Heart left ventricle (tissue), 13 donors: Measurements from ENCODE around the gene ABCC5.

Experiments
- POLR2A ChIP-seq, 2 donors: fragments of 450-650 bp; IDR thresholded peaks; one replicate each; pipeline ENCODE4 v1.6.1; 2017; ENCODE audit warnings: antibody characterized with exemption in 2 of 2, mild to moderate bottlenecking in 2 of 2, moderate library complexity in 2 of 2
- TF ChIP-seq, protein P1 (sequence below), 12 donors: fragments of 200-600 bp; sonication (generic) in 4 of 12; IDR thresholded peaks; one replicate each; pipeline versions ENCODE4 v1.5.0 to v1.8.0; 2018 to 2022; ENCODE audit warnings: antibody characterized with exemption in 12 of 12, mild to moderate bottlenecking in 5 of 12
- donor health status: ischemic (EF 13 %, LVEDD 7.1; RV severe dilation, severe dysfunction).
- donor health status: DM: no; HTN: yes; CAD: no.
- donor health status: DM: no; HTN: no; CAD: no.
- donor health status: ischemic (EF 25% LVEDD 6.9; RV normal size, moderate dysfunction).
- donor health status: ischemic (EF 25% LVEDD 5.7; RV mildly dilated, moderate dysfunction).
- donor health status: ischemic (EF 35%, LVEDD 5.7; RV mildly dilated, moderate dysfunction).
- donor health status: nonischemic (EF 11% LVEDD 7.7; RV severe dilation, severe dysfunction).
- donor health status: DM: yes; HTN: yes; CAD: no.
- donor health status: PGD.
- donor health status: ischemic (EF 29% LVEDD 5.4; RV normal size, mild dysfunction).
- donor health status: nonischemic (EF 23%, LVEDD 6.1; RV moderate dilation, normal function).

DNA sequence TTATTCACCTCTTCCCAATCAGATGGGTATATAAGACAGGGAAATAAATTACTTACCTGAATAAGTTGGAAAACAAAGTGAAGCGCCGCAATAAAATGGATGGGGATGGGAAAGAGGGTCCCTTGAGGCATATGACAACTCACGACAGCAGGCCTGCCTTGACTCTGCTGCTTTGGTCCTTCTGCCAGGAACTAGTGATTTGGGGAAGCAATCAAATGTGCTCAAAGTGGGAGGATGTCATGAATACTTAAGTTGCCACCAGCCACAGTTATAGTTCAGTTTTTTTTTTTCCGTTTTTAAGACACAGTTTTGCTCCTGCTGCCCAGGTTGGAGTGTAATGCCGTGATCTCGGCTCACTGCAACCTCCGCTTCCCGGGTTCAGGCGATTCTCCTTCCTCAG is 137.6 kb downstream of the ABCC5 start:
- TF ChIP-seq, protein P1, sequence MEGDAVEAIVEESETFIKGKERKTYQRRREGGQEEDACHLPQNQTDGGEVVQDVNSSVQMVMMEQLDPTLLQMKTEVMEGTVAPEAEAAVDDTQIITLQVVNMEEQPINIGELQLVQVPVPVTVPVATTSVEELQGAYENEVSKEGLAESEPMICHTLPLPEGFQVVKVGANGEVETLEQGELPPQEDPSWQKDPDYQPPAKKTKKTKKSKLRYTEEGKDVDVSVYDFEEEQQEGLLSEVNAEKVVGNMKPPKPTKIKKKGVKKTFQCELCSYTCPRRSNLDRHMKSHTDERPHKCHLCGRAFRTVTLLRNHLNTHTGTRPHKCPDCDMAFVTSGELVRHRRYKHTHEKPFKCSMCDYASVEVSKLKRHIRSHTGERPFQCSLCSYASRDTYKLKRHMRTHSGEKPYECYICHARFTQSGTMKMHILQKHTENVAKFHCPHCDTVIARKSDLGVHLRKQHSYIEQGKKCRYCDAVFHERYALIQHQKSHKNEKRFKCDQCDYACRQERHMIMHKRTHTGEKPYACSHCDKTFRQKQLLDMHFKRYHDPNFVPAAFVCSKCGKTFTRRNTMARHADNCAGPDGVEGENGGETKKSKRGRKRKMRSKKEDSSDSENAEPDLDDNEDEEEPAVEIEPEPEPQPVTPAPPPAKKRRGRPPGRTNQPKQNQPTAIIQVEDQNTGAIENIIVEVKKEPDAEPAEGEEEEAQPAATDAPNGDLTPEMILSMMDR (IDR thresholded peaks at IDR 0.05): no peak
- TF ChIP-seq POLR2A (IDR thresholded peaks at IDR 0.05): no peak
